GM19438 (cell line): ENCODE measurements around the gene YPEL3.

Experiments
- ATAC-seq: cut with Tn5 transposase; IDR thresholded peaks from one replicate; pipeline ENCODE4 v1.9.1; 2021; ENCODE audit warnings: low read depth; ENCODE audit not compliant: unreplicated experiment

The YPEL3 gene

GRCh38 chr16:30053376-30054015 is 42.5 kb downstream of the YPEL3 start:
- no peak for ATAC-seq

DNA sequence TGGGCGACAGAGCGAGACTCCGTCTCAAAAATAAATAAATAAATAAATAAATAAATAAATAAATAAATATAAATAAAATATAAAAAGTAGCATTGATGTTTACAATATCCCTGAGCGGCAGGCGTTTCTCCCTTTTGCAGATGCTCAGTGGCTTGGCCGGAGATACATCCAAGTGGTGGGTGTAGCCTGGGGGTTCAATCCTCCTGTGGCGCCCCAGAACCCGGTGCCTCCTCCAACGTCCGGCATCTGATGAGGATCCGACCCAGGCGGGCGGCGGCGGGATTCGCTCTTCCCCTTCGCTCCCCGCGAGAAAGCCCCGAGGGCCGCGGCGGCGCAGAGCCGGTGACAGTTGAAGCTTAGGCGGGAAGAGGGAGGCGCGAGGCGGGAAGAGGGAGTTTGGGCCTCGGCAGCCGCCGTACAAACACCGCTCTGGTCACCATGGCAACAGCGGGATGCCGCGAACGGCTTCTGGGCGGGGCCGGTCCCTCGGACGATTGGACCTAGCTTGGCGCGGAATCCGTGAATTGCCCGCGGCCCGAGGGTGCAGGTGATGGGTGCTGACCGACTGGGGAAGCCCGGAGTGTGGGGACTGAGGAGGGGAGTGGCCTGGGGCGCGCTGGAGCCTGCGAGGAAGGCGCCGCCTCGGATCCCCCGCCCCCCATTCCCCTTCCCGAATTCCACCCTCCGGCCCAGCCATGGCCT is 43.2 kb downstream of the YPEL3 start:
- ATAC-seq, result peak; percentile 63

DNA sequence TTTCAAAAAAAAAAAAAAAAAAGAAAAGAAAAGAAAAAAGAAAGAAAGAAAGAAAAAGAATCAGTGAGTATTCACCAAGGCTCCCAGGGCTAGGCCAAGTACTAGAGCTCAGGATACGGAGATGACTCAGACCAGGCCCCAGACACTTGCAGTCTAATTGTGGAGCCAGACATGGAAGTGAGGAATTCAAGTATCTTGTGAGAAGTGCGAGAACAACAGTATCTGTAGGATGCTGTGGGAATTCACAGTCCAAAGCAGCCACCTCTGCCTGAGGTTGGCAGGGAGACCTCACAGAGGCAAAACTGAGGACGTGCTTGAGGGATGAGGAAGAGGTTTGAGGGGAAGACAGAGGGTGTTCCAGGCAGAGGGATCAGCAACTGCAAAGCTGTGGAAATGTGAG is 44.5 kb downstream of the YPEL3 start:
- no peak for ATAC-seq

DNA sequence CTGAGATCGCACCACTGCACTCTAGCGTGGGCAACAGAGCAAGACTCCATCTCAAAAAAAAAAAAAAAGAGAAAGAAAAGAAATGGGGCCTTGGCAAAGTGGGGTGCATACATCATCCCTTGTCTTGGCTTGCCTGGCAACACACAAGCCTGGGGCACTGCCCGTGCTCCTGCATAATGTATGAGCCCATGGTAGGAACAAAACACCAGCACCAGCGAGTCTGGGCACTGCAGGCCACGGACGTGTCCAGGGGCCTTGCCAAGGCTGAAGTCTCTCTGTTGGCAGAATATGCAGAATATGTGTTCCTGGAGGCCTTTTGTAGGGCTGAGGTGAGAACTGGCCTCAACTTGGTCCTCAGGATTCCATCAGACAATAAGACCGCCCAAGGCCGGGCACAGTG is 46.1 kb downstream of the YPEL3 start:
- ATAC-seq, result no peak

GRCh38 chr16:30046588-30046987 is 49.4 kb downstream of the YPEL3 start:
- ATAC-seq, result no peak

DNA sequence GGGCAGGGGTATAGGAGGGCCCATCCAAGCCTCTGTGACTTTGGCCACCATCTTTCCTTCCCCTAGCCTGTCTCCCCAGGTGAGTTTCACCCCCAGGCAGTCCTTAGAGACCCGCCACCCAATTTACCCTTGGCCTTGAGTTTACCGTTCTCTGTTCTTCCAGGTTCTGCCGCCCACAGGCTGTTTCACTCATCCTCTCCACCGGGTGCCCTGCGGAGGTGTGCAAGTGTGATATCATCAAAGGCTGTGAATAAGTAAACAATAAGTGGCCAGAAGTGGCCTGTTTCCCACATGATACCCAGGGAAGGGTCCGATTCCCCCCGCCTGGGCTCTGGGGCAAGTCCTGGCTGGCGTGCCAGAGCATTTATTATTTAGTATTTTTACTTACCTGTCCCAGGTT is 49.8 kb downstream of the YPEL3 start:
- no peak for ATAC-seq
